NCI-H526 (cell line): Measurements from ENCODE around the gene NT5C2.

Source experiments
- DNase-seq, 2 experiments: peaks; one replicate each; lab custom pipeline; 2025; lab: John Stamatoyannopoulos, UW

The NT5C2 gene

GRCh38 chr10:103123282-103124024, 69.6 kb downstream of the NT5C2 start:
- no peak for DNase-seq

- no peak for DNase-seq
Observed at GRCh38 chr10:103120977-103121735, 71.9 kb downstream of the NT5C2 start.

DNA sequence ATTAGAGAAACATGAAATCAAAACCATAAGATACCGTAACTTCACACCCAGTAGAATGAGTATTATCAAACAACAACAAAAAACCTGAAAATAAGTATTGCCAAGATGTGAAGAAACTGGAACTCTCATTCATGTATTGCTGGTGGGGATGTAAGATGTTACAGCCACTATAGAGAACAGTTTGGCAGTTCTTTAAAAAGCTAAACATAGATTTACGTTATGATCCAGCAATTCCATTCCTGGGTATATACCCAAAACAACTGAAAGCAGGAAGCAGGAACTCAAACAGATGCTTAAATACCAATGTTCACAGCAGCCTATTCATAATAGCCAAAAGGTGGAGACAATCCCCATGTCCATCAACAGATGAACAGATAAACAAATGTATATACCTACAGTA, 72.5 kb downstream of the NT5C2 start:
- no peak for DNase-seq

DNA sequence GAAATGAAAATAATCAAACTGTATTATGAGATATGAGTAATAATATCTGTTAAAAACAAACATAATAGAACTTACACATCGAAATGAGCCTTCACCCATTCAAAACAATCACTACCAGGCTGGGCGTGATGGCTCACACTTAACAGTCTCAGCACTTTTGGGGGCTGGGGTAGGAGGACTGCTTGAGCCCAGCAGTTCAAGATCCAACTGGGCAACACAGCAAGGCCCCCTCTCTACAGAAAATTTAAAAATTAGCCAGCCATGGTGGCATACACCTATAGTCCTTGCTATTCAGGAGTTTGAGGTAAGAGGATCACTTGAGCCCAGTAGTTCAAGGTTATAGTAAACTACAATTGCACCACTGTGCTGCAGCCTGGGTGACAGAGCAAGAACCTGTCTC, 75.8 kb downstream of the NT5C2 start:
- DNase-seq = no peak

GRCh38 chr10:103114876-103115275, 78.2 kb downstream of the NT5C2 start:
- DNase-seq = no peak

DNA sequence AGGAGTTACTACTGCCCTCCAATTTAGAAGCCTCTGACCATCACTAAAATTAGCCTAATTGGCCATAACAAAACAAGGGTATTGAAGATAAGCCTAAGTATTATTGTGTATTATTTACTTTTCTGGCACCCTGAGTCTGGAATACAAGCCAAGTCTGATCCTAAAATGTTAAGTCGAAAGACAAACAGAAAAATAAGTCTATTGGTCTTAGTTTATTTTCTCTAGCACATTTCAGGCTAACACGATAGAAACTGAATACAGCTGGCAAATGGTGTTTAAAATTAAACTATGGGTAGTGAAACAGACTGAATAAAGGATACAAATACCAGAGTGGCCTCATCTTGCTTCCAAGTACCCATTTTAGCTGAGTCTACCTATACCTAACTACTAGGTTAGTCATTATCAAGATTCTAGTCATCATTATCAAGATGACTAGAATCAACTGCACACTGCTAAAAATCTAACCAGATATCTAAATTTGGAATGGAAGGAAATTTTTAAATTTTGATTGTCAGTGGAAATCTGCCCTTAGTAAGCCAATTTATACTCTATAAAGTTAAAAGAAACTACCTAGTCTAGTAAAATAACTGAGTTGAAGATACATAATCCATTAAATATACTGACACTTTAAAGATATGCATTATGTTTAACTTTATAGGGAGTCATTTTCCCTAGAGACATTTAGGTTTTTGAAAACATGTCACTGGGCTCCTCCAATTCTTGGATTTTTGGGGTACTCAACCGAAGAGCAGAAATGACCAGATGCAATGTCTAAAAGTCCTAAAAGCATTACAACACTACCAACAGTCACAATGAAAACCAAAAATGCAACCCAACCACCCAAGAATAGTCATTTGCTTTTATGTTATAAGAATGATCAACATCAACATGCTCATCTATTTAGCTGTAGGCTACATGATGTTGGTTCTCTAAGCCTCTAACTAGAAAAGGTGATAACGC, 80.9 kb downstream of the NT5C2 start:
- DNase-seq = no peak

DNA sequence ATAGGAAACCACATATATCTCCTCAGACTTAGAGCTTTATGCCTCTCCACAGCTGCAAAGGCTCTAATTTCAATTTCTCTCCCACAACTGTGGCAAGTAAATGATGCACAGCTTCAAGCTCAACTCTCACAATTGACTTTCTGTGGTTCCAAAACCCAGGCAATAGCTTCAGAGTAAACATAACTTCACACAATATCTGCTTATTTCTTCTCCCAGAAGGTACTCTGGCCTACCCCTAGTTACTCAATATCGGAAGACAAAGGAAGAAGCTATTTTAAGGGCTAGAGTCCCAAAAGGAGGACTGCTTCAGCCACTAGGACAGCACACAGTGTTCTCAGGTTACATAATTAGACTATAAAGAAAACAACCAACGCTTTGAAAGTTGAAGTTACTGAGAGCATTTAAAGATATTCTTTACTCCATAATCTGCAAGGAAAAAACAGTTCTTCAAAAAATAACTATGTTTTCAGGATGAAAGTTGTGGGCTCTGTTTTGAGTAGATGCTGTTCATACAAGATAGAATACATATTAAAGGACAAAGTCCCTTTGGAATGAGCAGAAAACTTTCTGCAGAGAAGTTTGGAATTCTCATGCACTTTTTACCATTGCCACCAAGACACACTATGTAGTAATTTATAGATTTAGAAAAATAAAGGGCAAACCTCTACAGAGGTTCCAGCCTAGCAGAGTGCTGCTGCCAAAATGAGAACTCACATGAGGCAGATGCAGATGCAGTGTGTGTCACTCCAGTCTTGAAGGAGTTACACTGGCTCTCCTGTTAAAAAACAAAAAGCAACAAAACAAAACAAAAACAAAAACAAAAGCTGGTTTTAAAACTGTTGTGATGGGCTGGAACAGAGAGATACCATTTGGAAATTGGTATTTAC, 81.8 kb downstream of the NT5C2 start:
- peak in 1 of 2 experiments; percentile 14 for DNase-seq

- DNase-seq = no peak
Observed at GRCh38 chr10:103110407-103110806, 82.7 kb downstream of the NT5C2 start.

DNA sequence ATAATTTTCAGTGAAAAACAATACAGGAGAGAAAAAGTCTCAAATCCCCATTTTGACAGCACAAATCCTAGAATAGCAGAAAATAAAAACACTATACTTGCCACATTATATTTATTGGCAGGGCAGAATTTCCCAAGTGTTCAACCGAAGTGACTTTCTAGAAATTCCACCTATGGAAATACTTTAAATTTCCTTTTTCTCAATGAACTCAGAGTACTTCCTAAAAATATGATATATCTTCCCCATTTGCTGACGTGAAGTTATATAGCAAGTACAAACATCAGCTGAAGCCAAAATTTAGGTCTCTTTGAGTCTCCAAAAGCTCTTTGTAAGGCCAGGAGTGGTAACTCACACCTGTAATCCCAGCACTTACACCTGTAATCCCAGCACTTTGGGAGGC, 83.3 kb downstream of the NT5C2 start:
- DNase-seq = no peak

DNA sequence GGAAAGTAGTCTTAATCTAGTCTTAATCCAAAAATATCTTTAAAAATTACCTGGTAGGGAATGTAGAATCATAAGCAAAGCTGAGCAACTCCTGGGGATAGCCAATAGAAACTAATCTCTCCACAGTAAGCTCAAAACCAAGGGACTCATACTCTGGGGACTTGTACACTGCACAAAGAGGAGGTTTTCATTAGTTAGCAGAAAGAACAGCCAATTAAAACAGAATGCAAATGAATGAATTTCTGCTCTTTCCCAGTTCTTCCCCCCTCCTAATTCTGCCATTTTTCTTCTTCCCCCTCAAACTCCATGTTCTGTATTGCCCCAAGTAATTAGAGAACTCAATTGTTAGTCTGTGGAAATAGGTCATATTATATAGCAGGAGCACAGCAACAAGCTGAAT, 86.5 kb downstream of the NT5C2 start:
- DNase-seq = no peak

GRCh38 chr10:103105462-103105861, 87.6 kb downstream of the NT5C2 start:
- DNase-seq = no peak

- DNase-seq = no peak
Observed at GRCh38 chr10:103104721-103105120, 88.4 kb downstream of the NT5C2 start.

DNA sequence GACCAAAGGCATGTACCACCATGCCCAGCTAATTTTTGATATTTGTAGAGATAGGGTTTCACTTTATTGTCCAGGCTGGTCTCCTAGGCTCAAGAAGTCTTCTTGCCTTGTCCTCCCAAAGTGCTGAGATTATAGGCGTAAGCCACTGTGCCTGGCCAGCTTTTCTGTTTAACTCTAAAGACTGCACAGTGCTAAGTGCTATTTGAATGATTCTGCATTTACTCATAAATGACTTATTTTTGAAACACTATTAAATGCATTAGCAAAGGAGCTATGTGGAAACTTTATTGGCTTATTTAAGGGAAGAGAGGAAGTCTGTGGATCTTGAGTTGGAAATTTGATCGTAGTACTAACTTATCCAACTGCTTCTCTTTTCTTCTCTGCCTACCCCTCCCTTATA, 89.1 kb downstream of the NT5C2 start:
- no peak for DNase-seq

DNA sequence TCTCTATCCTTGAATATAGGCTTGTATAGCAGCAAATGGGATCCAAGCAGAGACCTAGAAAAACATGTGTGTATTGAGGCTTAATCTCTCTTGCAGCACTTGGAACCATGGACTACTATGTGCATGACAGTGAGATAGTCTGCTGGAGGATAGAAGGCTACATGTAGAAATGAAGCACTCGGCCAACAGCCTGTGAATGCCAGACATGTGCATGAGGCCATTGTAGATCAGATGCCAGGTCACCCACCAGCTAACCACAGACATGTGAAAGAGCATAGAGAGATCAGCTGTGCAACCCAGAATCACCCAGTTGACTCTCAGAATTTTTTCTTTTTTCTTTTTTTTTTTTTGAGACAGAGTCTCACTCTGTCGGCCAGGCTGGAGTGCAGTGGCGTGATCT, 90.9 kb downstream of the NT5C2 start:
- no peak for DNase-seq

- DNase-seq = no peak
Observed at GRCh38 chr10:103100620-103101019, 92.5 kb downstream of the NT5C2 start.

- no peak for DNase-seq
Observed at GRCh38 chr10:103098240-103098639, 94.8 kb downstream of the NT5C2 start.

- no peak for DNase-seq
Observed at GRCh38 chr10:103096130-103096529, 96.9 kb downstream of the NT5C2 start.

DNA sequence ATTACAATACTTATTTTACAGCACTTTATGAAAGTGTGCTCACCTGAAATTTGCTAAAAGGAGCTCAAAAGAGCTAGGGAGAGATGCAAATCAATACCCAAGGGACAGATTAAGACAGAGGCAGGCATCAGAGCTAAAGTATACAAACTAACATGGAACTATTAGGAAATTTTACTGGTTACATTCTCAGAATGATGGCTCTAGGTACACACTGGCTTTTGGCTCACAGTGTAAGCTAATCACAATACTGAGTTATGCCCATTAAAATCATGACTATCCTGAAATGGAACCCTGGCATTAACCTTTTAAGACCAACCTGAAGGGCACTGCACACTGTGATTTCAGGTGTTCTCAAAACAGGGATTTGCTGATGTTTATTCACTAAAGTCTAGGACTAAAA, 98.1 kb downstream of the NT5C2 start:
- no peak for DNase-seq

DNA sequence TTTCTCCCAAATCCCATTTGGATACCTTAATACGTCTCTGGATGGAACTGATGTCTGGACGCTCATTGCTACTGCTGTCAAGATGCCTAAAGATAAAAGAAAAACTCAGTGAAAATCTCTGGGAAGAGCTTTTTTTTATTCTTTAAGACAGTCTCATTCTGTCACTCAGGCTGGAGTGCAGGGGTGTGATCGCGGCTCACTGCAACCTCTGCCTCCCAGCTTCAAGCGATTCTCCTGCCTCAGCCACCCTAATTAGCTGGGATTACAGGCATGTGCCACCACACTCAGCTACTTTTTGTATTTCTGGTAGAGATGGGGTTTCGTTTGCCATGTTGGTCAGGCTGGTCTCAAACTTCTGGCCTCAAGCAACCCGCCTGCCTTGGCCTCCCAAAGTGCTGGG, 102.2 kb downstream of the NT5C2 start:
- no peak for DNase-seq

DNA sequence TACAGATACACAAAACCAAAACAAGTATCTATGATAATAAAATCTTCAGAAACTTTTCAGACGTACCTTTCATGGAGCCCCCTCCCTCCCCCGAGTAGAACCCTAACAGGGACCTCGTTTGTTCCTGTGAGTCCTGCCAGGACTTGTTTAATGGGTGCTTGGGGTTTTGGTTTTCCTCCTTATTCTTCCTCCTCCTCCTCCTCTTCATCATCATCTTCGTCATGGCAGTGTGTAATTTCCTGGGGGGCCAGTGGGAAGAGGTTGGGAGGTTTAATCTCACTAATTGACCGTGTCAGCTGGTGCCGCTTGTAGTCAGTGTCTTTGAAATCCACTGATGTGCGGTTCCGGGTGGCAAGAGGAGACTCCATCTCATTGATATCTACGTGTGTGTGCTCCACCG, 103.6 kb downstream of the NT5C2 start:
- DNase-seq = no peak

- no peak for DNase-seq
Observed at GRCh38 chr10:103086799-103087198, 106.3 kb downstream of the NT5C2 start.
